ENCODE measurements around the gene MRPL28.

Gene MRPL28

GRCh38 chr16:400061-400591 is 29.8 kb upstream of the MRPL28 start:
- no peaks in the 10 kb centered on the region for H3K27me3 ChIP-seq (ENCODE audit: control insufficient read depth, insufficient read depth, low read length)
- no peaks in the 10 kb centered on the region for H3K36me3 ChIP-seq (ENCODE audit: control insufficient read depth, insufficient read depth, low read length)
- TF ChIP-seq, protein P1, sequence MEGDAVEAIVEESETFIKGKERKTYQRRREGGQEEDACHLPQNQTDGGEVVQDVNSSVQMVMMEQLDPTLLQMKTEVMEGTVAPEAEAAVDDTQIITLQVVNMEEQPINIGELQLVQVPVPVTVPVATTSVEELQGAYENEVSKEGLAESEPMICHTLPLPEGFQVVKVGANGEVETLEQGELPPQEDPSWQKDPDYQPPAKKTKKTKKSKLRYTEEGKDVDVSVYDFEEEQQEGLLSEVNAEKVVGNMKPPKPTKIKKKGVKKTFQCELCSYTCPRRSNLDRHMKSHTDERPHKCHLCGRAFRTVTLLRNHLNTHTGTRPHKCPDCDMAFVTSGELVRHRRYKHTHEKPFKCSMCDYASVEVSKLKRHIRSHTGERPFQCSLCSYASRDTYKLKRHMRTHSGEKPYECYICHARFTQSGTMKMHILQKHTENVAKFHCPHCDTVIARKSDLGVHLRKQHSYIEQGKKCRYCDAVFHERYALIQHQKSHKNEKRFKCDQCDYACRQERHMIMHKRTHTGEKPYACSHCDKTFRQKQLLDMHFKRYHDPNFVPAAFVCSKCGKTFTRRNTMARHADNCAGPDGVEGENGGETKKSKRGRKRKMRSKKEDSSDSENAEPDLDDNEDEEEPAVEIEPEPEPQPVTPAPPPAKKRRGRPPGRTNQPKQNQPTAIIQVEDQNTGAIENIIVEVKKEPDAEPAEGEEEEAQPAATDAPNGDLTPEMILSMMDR (IDR thresholded peaks at IDR 0.05): no peak
- no peak overlapping the region for H3K9ac ChIP-seq
- peak overlapping the region; percentile 87 for H3K4me3 ChIP-seq (ENCODE audit: low read depth, low read length)
- no peak overlapping the region for H3K4me2 ChIP-seq (ENCODE audit: low read length)
- peaks cover 2% of the 10 kb centered on the region for H3K79me2 ChIP-seq
- peaks cover 10% of the 10 kb centered on the region for H3K4me1 ChIP-seq
- no peak overlapping the region for H2AFZ ChIP-seq
- no peak overlapping the region for H3K27ac ChIP-seq
- no peaks in the 10 kb centered on the region for H3K9me3 ChIP-seq (ENCODE audit: control insufficient read depth, low read length)

GRCh38 chr16:399340-400019 is 29.1 kb upstream of the MRPL28 start:
- H3K27ac ChIP-seq: no peak overlapping the region
- H3K36me3 ChIP-seq (ENCODE audit: control insufficient read depth, insufficient read depth, low read length): no peaks in the 10 kb centered on the region
- H3K4me2 ChIP-seq (ENCODE audit: low read length): no peak overlapping the region
- peaks cover 10% of the 10 kb centered on the region for H3K4me1 ChIP-seq
- H3K9ac ChIP-seq: no peak overlapping the region
- no peaks in the 10 kb centered on the region for H3K9me3 ChIP-seq (ENCODE audit: control insufficient read depth, low read length)
- H3K79me2 ChIP-seq: peaks cover 2% of the 10 kb centered on the region
- no peak overlapping the region for H3K4me3 ChIP-seq (ENCODE audit: low read depth, low read length)
- H3K27me3 ChIP-seq (ENCODE audit: control insufficient read depth, insufficient read depth, low read length): no peaks in the 10 kb centered on the region
- TF ChIP-seq, protein P1 (IDR thresholded peaks at IDR 0.05): no peak
- H2AFZ ChIP-seq: no peak overlapping the region

DNA sequence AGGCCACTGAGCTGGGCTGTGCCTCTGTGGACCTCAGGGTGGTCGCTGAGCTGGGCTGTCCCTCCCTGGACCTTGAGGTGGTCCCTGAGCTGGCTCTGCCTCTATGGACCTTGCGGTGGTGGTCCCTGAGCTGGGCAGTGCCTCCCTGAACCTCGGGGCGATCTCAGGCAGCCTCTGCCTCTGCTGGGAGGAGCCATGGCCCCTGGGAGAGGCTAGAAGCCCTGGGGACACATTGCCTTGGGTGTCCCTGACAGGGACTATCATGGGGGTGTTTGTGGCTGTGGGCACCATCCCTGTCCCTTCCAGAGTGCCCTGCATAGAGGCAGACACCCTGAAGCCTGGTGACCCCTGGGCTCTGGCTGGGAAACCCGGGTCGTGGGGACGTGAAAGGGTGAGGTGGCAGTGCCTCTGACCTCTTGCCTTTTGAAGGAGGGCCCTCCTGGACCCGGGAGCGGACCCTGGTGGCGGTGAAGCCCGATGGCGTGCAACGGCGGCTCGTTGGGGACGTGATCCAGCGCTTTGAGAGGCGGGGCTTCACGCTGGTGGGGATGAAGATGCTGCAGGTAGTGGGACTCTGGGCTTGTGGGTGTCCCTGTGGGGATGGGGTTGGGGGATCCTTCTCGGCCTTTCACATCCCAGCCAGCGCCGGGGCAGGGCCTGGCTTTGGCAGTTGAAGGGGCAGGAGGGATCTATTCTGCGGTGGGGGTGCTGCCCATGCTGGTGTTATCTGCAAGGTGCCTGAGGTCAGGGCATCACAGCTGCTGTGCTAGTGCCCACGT is 28.4 kb upstream of the MRPL28 start:
- Histone ChIP-seq H3K36me3 (ENCODE audit: control insufficient read depth, insufficient read depth, low read length) (no peaks in the 10 kb centered on the region), H3K4me2 (ENCODE audit: low read length) (no peak overlapping the region), H3K9ac (no peak overlapping the region), H3K9me3 (ENCODE audit: control insufficient read depth, low read length) (no peaks in the 10 kb centered on the region), H3K4me1 (peaks cover 10% of the 10 kb centered on the region), H3K27ac (peak overlapping the region; percentile 85), H2AFZ (no peak overlapping the region), H3K79me2 (peaks cover 2% of the 10 kb centered on the region), H3K27me3 (ENCODE audit: control insufficient read depth, insufficient read depth, low read length) (no peaks in the 10 kb centered on the region), H3K4me3 (ENCODE audit: low read depth, low read length) (no peak overlapping the region)
- TF ChIP-seq, protein P1 (IDR thresholded peaks at IDR 0.05): no peak

DNA sequence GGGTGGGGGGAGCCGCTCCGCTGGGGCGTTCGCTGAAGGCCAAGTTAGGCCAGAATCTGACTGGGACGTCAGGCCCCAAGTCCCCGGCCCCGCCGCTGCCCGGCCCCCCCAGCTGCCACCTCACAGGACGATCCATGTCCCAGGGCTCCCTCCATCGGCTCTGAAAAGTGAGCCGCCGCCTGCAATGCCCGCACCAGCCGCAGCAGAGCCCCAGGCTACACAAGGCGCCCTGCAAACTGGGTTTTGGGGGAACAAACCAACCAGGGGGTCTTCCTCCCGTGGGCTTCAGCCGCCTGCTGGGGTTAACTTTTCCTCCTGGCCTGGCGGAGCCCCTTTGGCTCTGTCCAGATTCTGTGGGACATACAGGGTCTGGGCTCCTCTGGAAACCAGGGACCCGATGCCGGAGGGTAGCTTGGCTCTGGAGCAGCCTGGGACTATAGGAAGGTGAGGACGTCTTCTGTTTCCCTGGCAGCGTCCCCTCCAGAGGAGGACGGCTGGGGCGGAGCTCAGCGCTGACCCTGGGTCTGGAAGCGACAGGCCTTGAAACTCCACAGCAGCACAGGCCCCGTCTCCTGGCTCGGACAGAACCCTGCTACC is 27.5 kb upstream of the MRPL28 start:
- Histone ChIP-seq H3K4me2 (ENCODE audit: low read length) (peak overlapping the region; percentile 32), H2AFZ (peak overlapping the region; percentile 40), H3K27me3 (ENCODE audit: control insufficient read depth, insufficient read depth, low read length) (no peaks in the 10 kb centered on the region), H3K27ac (peak overlapping the region; percentile 85), H3K36me3 (ENCODE audit: control insufficient read depth, insufficient read depth, low read length) (no peaks in the 10 kb centered on the region), H3K79me2 (peaks cover 2% of the 10 kb centered on the region), H3K4me3 (ENCODE audit: low read depth, low read length) (peak overlapping the region; percentile 25), H3K9me3 (ENCODE audit: control insufficient read depth, low read length) (no peaks in the 10 kb centered on the region), H3K9ac (no peak overlapping the region), H3K4me1 (peaks cover 10% of the 10 kb centered on the region)
- TF ChIP-seq, protein P1 (IDR thresholded peaks at IDR 0.05): peak; percentile 52
